NOMO-1 treated with dmso at 0.1 percent for 144 hours (cell line): Measurements from ENCODE around the gene SLC16A2.

ENCODE experiments used
- DNase-seq: peaks from one replicate; lab custom pipeline; 2025; ENCODE audit not compliant: unreplicated experiment; lab: John Stamatoyannopoulos, UW

SLC16A2 gene

GRCh38 chrX:74535408-74536151 lies 114.3 kb downstream of the SLC16A2 start:
- DNase-seq: peak; percentile 17

- DNase-seq: peak; percentile 73
Observed at GRCh38 chrX:74536152-74536831, 115.0 kb downstream of the SLC16A2 start.

- DNase-seq: no peak
Observed at GRCh38 chrX:74536832-74537371, 115.6 kb downstream of the SLC16A2 start.

GRCh38 chrX:74540635-74541249 lies 119.4 kb downstream of the SLC16A2 start:
- no peak for DNase-seq

- DNase-seq: no peak
Observed at GRCh38 chrX:74545880-74546523, 124.7 kb downstream of the SLC16A2 start.

- DNase-seq: no peak
Observed at GRCh38 chrX:74546984-74547383, 125.7 kb downstream of the SLC16A2 start.

- DNase-seq: peak; percentile 60
Observed at GRCh38 chrX:74550295-74550802, 129.1 kb downstream of the SLC16A2 start.

GRCh38 chrX:74551934-74552333 lies 130.6 kb downstream of the SLC16A2 start:
- no peak for DNase-seq

GRCh38 chrX:74557378-74557777 lies 136.1 kb downstream of the SLC16A2 start:
- DNase-seq: no peak

GRCh38 chrX:74578137-74578536 lies 156.8 kb downstream of the SLC16A2 start:
- no peak for DNase-seq

- no peak for DNase-seq
Observed at GRCh38 chrX:74579597-74580198, 158.4 kb downstream of the SLC16A2 start.
